A673 (cell line): ENCODE data around the gene MAN2B1.

ENCODE experiments used
- EZH2 ChIP-seq: fragments of 200-600 bp; sonication (generic); IDR thresholded peaks from 2 replicates; pipeline ENCODE4 v1.6.1; 2017; ENCODE audit warnings: borderline replicate concordance, low read depth, mild to moderate bottlenecking, mixed read lengths, antibody characterized with exemption, low read length; ENCODE audit not compliant: poor library complexity, severe bottlenecking
- TF ChIP-seq, protein P1 (sequence below): fragments of 300-800, 200-600 bp; sonication (generic); conservative IDR thresholded peaks from 2 replicates; pipeline ENCODE4 v1.5.1; 2017; ENCODE audit warnings: low read depth, mild to moderate bottlenecking, antibody characterized with exemption, low read length, moderate library complexity, mixed read lengths

GRCh38 chr19:12652219-12652618 lies 14.3 kb downstream of the MAN2B1 start:
- TF ChIP-seq, protein P1, sequence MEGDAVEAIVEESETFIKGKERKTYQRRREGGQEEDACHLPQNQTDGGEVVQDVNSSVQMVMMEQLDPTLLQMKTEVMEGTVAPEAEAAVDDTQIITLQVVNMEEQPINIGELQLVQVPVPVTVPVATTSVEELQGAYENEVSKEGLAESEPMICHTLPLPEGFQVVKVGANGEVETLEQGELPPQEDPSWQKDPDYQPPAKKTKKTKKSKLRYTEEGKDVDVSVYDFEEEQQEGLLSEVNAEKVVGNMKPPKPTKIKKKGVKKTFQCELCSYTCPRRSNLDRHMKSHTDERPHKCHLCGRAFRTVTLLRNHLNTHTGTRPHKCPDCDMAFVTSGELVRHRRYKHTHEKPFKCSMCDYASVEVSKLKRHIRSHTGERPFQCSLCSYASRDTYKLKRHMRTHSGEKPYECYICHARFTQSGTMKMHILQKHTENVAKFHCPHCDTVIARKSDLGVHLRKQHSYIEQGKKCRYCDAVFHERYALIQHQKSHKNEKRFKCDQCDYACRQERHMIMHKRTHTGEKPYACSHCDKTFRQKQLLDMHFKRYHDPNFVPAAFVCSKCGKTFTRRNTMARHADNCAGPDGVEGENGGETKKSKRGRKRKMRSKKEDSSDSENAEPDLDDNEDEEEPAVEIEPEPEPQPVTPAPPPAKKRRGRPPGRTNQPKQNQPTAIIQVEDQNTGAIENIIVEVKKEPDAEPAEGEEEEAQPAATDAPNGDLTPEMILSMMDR, result no peak
- no peak for TF ChIP-seq EZH2
